SU-DHL-6 (cell line): ENCODE data around the gene RB1.

Source experiments
- H2AFZ ChIP-seq: fragments of 200-600 bp; sonication (generic); 2 replicates; pipeline ENCODE4 v1.6.1; 2014; ENCODE audit warnings: low read depth, mild to moderate bottlenecking, moderate library complexity, mixed read lengths, antibody characterized with exemption, low read length; ENCODE audit not compliant: severe bottlenecking
- H3F3A ChIP-seq: fragments of 200-600 bp; shearing (Covaris generic); 2 replicates; pipeline ENCODE4 v1.6.0; 2016; ENCODE audit warnings: antibody characterized with exemption, mild to moderate bottlenecking; ENCODE audit not compliant: insufficient read depth
- H3K27ac ChIP-seq: fragments of 200-600 bp; sonication (generic); 2 replicates; pipeline ENCODE4 v1.5.1; 2016; ENCODE audit warnings: low read depth, mild to moderate bottlenecking, low read length, moderate library complexity, mixed read lengths
- H3K27me3 ChIP-seq: fragments of 200-600 bp; sonication (generic), shearing (Covaris generic); 2 replicates; pipeline ENCODE4 v1.6.0; 2014; ENCODE audit warnings: mild to moderate bottlenecking, low read length
- H3K36me3 ChIP-seq: fragments of 200-600 bp; sonication (generic); 2 replicates; pipeline ENCODE4 v1.6.1; 2014; ENCODE audit warnings: mild to moderate bottlenecking, low read length, mixed read lengths
- H3K4me2 ChIP-seq: fragments of 300-600, 200-600 bp; shearing (Covaris generic), sonication (generic); 2 replicates; pipeline ENCODE4 v1.6.0; 2014; ENCODE audit warnings: low read length, low read depth, mild to moderate bottlenecking; ENCODE audit not compliant: poor library complexity, severe bottlenecking
- H3K4me3 ChIP-seq: fragments of 200-600 bp; sonication (generic); 2 replicates; pipeline ENCODE4 v1.5.1; 2014; ENCODE audit warnings: antibody characterized with exemption, low read length, mild to moderate bottlenecking, mixed read lengths; ENCODE audit not compliant: insufficient read depth, poor library complexity, severe bottlenecking
- H3K79me2 ChIP-seq: fragments of 200-600 bp; sonication (generic); 2 replicates; pipeline ENCODE4 v1.6.1; 2014; ENCODE audit warnings: mild to moderate bottlenecking, low read length, moderate library complexity; ENCODE audit not compliant: insufficient read depth
- H3K9ac ChIP-seq: fragments of 200-600 bp; sonication (generic); 2 replicates; pipeline ENCODE4 v1.7.0; 2014; ENCODE audit warnings: mild to moderate bottlenecking, low read length
- H3K9me2 ChIP-seq: fragments of 200-600 bp; sonication (generic); replicated peaks from 2 replicates; pipeline ENCODE4 v1.6.1; 2014; ENCODE audit warnings: low read length; ENCODE audit not compliant: insufficient read depth
- H3K9me3 ChIP-seq: fragments of 200-600 bp; sonication (generic); 2 replicates; pipeline ENCODE4 v1.6.1; 2014; ENCODE audit warnings: low read length, mixed read lengths; ENCODE audit not compliant: insufficient read depth
- H4K20me1 ChIP-seq: fragments of 200-600 bp; sonication (generic); 2 replicates; pipeline ENCODE4 v1.6.1; 2014; ENCODE audit warnings: low read depth, mild to moderate bottlenecking, antibody characterized with exemption, low read length, moderate library complexity, mixed read lengths
- EZH2phosphoT487 ChIP-seq: fragments of 200-600 bp; sonication (generic), shearing (Covaris generic); conservative IDR thresholded peaks from 2 replicates; pipeline ENCODE4 v1.6.1; 2018; ENCODE audit warnings: mild to moderate bottlenecking, antibody characterized with exemption, low read length, moderate library complexity, mixed read lengths
- TF ChIP-seq, protein P1 (sequence below): fragments of 200-600 bp; sonication (generic); IDR thresholded peaks from one replicate; pipeline ENCODE4 v1.5.1; 2017; ENCODE audit warnings: antibody characterized with exemption, mild to moderate bottlenecking, low read length, moderate library complexity; ENCODE audit not compliant: insufficient read depth, poor library complexity, severe bottlenecking

RB1 gene

DNA sequence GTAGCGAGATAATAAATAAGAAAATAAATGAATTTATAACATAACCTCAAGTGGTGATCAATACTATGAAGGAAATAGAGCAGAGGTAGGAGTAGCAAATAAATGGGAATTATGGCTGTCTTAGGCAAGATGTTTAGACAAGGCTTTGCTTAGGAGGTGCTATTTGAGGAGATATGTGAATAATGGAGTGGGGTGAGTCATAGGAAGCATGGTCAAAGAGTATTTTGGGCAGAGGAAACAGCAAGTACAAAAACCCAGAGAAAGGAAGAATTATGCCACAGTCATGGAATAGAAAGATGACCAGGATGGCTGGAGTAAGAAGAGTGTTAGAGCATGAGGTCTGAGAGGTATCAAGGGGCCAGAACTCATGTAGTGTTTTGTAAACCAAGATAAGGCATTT is 142.9 kb downstream of the RB1 start:
- no peak overlapping the region for H3K4me3 ChIP-seq
- peaks cover 12% of the 10 kb centered on the region for H3K79me2 ChIP-seq
- H4K20me1 ChIP-seq: no peaks in the 10 kb centered on the region
- H3K27ac ChIP-seq: no peak overlapping the region
- no peak overlapping the region for H3K4me2 ChIP-seq
- peaks cover 4% of the 10 kb centered on the region; the same call in 1 of the 2 replicates for H3F3A ChIP-seq
- peaks cover 8% of the 10 kb centered on the region; the same call in 1 of the 2 replicates for H3K36me3 ChIP-seq
- no peak overlapping the region for H2AFZ ChIP-seq
- no peaks in the 10 kb centered on the region for H3K27me3 ChIP-seq
- H3K9me3 ChIP-seq: 0 out of 2 replicates have a peak, but pooled peaks cover 5% of the 10 kb centered on the region
- H3K9me2 ChIP-seq: no peaks in the 10 kb centered on the region
- no peak overlapping the region for H3K9ac ChIP-seq
- TF ChIP-seq, protein P1, sequence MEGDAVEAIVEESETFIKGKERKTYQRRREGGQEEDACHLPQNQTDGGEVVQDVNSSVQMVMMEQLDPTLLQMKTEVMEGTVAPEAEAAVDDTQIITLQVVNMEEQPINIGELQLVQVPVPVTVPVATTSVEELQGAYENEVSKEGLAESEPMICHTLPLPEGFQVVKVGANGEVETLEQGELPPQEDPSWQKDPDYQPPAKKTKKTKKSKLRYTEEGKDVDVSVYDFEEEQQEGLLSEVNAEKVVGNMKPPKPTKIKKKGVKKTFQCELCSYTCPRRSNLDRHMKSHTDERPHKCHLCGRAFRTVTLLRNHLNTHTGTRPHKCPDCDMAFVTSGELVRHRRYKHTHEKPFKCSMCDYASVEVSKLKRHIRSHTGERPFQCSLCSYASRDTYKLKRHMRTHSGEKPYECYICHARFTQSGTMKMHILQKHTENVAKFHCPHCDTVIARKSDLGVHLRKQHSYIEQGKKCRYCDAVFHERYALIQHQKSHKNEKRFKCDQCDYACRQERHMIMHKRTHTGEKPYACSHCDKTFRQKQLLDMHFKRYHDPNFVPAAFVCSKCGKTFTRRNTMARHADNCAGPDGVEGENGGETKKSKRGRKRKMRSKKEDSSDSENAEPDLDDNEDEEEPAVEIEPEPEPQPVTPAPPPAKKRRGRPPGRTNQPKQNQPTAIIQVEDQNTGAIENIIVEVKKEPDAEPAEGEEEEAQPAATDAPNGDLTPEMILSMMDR: no peak
- no peak for TF ChIP-seq EZH2phosphoT487

DNA sequence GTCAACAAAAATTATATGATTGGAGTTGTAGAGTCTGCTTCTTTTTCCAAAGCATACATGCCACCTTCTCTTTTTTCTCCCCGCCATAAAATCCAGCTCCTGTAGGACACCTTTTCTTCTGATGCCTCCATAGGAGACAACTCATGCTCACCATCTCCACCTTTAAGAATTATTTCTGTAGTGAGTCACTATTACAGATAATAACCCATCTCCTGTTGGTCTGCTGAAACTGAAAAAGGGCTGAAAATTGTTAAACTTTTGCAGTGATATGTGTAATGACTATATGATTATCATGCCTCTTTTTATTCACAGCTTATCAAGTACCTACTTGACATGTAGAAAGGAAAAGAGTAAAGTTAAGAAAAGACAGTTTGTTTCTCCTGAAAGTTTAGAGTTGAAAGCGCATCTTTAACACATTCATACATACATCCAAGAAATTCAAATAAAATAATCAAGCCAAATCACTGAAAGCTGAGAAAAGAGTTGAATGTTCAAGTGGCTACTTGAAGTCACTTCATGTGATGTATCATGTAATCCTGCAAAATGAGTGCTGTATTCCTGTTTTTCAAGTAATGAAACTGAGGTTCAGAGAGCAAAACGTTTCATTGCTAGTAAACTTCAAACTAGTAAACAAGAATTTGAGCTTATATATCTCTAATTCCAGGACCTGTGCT is 144.9 kb downstream of the RB1 start:
- Histone ChIP-seq H3F3A (peaks cover 4% of the 10 kb centered on the region; the same call in 1 of the 2 replicates), H3K4me2 (no peak overlapping the region), H3K79me2 (peaks cover 17% of the 10 kb centered on the region), H3K9ac (no peak overlapping the region), H3K36me3 (peaks cover 11% of the 10 kb centered on the region), H3K4me3 (no peak overlapping the region), H4K20me1 (no peaks in the 10 kb centered on the region), H3K9me3 (0 out of 2 replicates have a peak, but pooled peaks cover 5% of the 10 kb centered on the region), H3K27me3 (no peaks in the 10 kb centered on the region), H2AFZ (no peak overlapping the region), H3K9me2 (no peaks in the 10 kb centered on the region), H3K27ac (0 out of 2 replicates have a peak overlapping the region, but pooled peaks have one; percentile 7)
- TF ChIP-seq, protein P1: no peak
- no peak for TF ChIP-seq EZH2phosphoT487

DNA sequence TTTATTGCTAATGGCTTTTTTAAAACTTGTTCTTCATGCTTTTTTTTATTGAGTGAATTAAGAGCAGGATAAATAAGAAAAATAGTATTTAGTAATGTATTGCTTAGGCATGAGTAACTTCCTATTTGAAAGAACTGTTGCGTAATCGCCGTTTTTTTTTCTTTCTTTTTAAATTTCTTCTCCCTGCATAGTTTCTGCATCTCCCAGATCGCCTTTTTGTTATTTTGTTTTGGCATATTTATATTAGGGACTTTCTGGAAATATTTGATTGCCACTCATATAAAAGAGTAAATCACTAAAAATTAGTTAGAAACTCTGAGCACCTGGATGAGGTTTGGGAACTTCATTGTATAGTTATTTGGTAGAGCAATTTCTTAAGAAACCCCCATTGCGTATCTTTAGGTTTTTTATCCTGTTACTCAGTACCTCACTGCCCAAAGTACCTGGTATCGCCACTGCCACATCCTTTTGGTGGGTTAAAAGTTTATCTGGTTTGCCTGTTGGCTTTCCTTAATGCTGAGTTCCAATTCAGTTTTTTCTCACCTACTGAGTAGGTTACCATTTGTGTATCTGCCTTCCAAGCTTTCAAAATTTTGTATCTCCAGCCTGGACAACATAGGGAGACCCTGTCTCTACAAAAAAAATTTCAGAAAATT is 145.5 kb downstream of the RB1 start:
- no peak for TF ChIP-seq EZH2phosphoT487
- TF ChIP-seq, protein P1: no peak
- 0 out of 2 replicates have a peak, but pooled peaks cover 5% of the 10 kb centered on the region for H3K9me3 ChIP-seq
- H4K20me1 ChIP-seq: no peaks in the 10 kb centered on the region
- H3K27ac ChIP-seq: no peak overlapping the region
- H3F3A ChIP-seq: peaks cover 4% of the 10 kb centered on the region; the same call in 1 of the 2 replicates
- H3K4me2 ChIP-seq: no peak overlapping the region
- H3K4me3 ChIP-seq: no peak overlapping the region
- H3K79me2 ChIP-seq: peaks cover 17% of the 10 kb centered on the region
- no peaks in the 10 kb centered on the region for H3K9me2 ChIP-seq
- no peak overlapping the region for H2AFZ ChIP-seq
- H3K27me3 ChIP-seq: no peaks in the 10 kb centered on the region
- H3K36me3 ChIP-seq: peaks cover 14% of the 10 kb centered on the region
- H3K9ac ChIP-seq: no peak overlapping the region
